Measurements from ENCODE around the gene SCP2.

DNA sequence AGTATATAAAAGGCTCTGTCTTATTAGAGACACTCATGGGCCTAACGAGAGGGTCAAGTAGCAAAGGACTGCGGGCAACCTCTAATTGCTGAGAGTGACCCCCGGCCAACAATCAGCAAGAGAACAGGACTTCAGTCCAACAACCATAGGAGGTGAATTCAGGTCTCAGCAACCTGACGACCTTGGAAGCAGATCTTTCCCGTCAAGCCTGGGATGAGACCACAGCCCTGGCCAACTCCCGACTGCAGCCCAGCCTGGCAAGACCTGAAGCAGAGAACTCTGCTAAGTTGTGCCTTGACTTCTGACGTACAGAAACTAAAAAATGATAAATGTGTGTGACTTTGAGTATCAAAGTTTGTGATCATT, 11.2 kb upstream of the SCP2 start:
- TF ChIP-seq POLR2A (IDR thresholded peaks at IDR 0.05), result no peak
- TF ChIP-seq, protein P1, sequence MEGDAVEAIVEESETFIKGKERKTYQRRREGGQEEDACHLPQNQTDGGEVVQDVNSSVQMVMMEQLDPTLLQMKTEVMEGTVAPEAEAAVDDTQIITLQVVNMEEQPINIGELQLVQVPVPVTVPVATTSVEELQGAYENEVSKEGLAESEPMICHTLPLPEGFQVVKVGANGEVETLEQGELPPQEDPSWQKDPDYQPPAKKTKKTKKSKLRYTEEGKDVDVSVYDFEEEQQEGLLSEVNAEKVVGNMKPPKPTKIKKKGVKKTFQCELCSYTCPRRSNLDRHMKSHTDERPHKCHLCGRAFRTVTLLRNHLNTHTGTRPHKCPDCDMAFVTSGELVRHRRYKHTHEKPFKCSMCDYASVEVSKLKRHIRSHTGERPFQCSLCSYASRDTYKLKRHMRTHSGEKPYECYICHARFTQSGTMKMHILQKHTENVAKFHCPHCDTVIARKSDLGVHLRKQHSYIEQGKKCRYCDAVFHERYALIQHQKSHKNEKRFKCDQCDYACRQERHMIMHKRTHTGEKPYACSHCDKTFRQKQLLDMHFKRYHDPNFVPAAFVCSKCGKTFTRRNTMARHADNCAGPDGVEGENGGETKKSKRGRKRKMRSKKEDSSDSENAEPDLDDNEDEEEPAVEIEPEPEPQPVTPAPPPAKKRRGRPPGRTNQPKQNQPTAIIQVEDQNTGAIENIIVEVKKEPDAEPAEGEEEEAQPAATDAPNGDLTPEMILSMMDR (IDR thresholded peaks at IDR 0.05), result no peak

Measured in right lobe of liver (tissue), 4 donors.